DND-41 (cell line): ENCODE measurements around the gene P4HA2.

ENCODE experiments used
- ATAC-seq: fragments of 200-7000 bp; cut with Tn5 transposase; 3 replicates; pipeline ENCODE4 v1.9.1; 2021; ENCODE audit warnings: low read depth; ENCODE audit not compliant: insufficient read depth
- DNase-seq: peaks from one replicate; pipeline ENCODE4 v3.0.0-alpha.2; 2020
- H2AFZ ChIP-seq: 2 replicates; pipeline ENCODE4 v1.6.0; 2012; ENCODE audit warnings: low read depth, low read length
- H3K27ac ChIP-seq: 2 replicates; pipeline ENCODE4 v1.5.1; 2012; ENCODE audit warnings: low read length, inconsistent platforms
- H3K27me3 ChIP-seq: fragments of 200-600 bp; sonication (generic); 2 replicates; pipeline ENCODE4 v1.6.0; 2012; ENCODE audit warnings: low read length, mild to moderate bottlenecking, inconsistent platforms; ENCODE audit not compliant: insufficient read depth, poor library complexity
- H3K36me3 ChIP-seq: 2 replicates; pipeline ENCODE4 v1.5.1; 2012; ENCODE audit warnings: low read length, inconsistent platforms; ENCODE audit not compliant: insufficient read depth
- H3K4me1 ChIP-seq: 2 replicates; pipeline ENCODE4 v1.5.1; 2012; ENCODE audit warnings: mild to moderate bottlenecking, low read length; ENCODE audit not compliant: insufficient read depth
- H3K4me2 ChIP-seq: 2 replicates; pipeline ENCODE4 v1.6.0; 2012; ENCODE audit warnings: mild to moderate bottlenecking, moderate library complexity, low read length, inconsistent platforms; ENCODE audit not compliant: insufficient read depth
- H3K4me3 ChIP-seq, 2 experiments: fragments of 200-600 bp in 1 of 2; shearing (Covaris generic) in 1 of 2; 2 replicates each; pipeline ENCODE4 v1.5.1; 2012 to 2016; ENCODE audit warnings: inconsistent platforms in 2 of 2, low read length in 2 of 2, mild to moderate bottlenecking in 2 of 2, low read depth in 1 of 2, moderate library complexity in 1 of 2
- H3K79me2 ChIP-seq: 2 replicates; pipeline ENCODE4 v1.6.0; 2012; ENCODE audit warnings: low read length, inconsistent platforms; ENCODE audit not compliant: insufficient read depth
- H3K9ac ChIP-seq: 2 replicates; pipeline ENCODE4 v1.6.0; 2012; ENCODE audit warnings: low read depth, mild to moderate bottlenecking, inconsistent platforms, low read length, moderate library complexity
- H3K9me3 ChIP-seq: 2 replicates; pipeline ENCODE4 v1.5.1; 2012; ENCODE audit warnings: low read length, moderate library complexity, mild to moderate bottlenecking, inconsistent platforms; ENCODE audit not compliant: insufficient read depth, severe bottlenecking
- H4K20me1 ChIP-seq: 2 replicates; pipeline ENCODE4 v1.6.0; 2012; ENCODE audit warnings: low read length; ENCODE audit not compliant: insufficient read depth
- EZH2 ChIP-seq: IDR thresholded peaks from 3 replicates; pipeline ENCODE4 v1.6.1; 2012; ENCODE audit warnings: borderline replicate concordance, low read depth, mild to moderate bottlenecking, moderate library complexity, low read length, inconsistent platforms; ENCODE audit not compliant: severe bottlenecking
- TF ChIP-seq, protein P1 (sequence below): IDR thresholded peaks from 2 replicates; pipeline ENCODE4 v1.5.1; 2012; ENCODE audit warnings: borderline replicate concordance, low read length, moderate library complexity, mild to moderate bottlenecking; ENCODE audit not compliant: poor library complexity, severe bottlenecking; ENCODE audit errors: extremely low read depth

The P4HA2 gene

GRCh38 chr5:132269635-132270334 is 42.1 kb upstream of the P4HA2 start:
- no peak overlapping the region for H3K9ac ChIP-seq
- H3K4me1 ChIP-seq, result 0 out of 2 replicates have a peak, but pooled peaks cover 6% of the 10 kb centered on the region
- no peaks in the 10 kb centered on the region for H3K36me3 ChIP-seq
- H3K79me2 ChIP-seq, result no peaks in the 10 kb centered on the region
- ATAC-seq, result no peak
- H3K4me2 ChIP-seq, result no peak overlapping the region
- no peak overlapping the region for H3K27ac ChIP-seq
- TF ChIP-seq, protein P1, sequence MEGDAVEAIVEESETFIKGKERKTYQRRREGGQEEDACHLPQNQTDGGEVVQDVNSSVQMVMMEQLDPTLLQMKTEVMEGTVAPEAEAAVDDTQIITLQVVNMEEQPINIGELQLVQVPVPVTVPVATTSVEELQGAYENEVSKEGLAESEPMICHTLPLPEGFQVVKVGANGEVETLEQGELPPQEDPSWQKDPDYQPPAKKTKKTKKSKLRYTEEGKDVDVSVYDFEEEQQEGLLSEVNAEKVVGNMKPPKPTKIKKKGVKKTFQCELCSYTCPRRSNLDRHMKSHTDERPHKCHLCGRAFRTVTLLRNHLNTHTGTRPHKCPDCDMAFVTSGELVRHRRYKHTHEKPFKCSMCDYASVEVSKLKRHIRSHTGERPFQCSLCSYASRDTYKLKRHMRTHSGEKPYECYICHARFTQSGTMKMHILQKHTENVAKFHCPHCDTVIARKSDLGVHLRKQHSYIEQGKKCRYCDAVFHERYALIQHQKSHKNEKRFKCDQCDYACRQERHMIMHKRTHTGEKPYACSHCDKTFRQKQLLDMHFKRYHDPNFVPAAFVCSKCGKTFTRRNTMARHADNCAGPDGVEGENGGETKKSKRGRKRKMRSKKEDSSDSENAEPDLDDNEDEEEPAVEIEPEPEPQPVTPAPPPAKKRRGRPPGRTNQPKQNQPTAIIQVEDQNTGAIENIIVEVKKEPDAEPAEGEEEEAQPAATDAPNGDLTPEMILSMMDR, result no peak
- no peak for TF ChIP-seq EZH2
- no peak for DNase-seq
- H3K9me3 ChIP-seq, result no peaks in the 10 kb centered on the region
- H3K4me3 ChIP-seq, result no peak overlapping the region
- no peak overlapping the region for H2AFZ ChIP-seq
- H4K20me1 ChIP-seq, result no peaks in the 10 kb centered on the region
- H3K27me3 ChIP-seq, result no peaks in the 10 kb centered on the region

DNA sequence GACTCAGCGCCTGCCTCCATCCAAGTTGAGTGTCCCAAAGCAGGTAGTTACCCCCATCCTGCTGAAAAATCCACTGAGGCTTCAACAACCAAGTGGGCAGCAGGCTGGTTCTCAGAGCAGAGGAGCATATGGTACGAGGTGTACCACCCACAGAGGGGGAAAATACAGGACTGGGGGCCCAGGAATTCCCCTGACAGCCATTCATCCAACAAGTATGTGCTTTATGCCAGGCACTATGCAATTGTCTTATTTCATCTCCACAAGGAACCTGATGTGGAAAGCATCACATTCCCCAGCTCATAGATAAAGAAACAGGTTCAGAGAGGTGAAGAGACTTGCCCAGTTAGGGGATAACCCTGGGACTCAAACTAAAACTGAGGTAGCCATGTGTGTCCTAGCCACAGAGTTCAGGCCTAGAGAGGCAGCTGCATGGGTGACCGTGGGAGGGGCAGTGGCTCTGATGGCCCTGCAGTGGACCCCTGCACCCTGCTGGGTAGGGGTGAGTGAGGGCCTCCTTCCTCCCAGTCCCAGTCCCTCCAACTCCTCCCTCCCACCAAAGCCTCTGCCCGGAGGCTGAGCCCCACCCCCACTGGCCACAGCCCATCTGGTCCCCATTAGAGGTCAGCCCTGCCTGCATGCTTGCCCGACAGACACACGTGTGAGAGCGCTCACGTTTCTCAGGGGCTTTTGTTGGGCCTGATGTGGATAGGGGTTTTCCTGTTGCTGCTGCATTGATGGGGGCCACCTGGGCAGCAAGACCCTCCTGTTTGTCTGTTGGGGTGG is 41.3 kb upstream of the P4HA2 start:
- Histone ChIP-seq H3K27me3 (no peaks in the 10 kb centered on the region), H2AFZ (no peak overlapping the region), H3K4me2 (no peak overlapping the region), H3K4me3 (no peak overlapping the region), H3K9ac (no peak overlapping the region), H3K4me1 (0 out of 2 replicates have a peak, but pooled peaks cover 6% of the 10 kb centered on the region), H3K9me3 (no peaks in the 10 kb centered on the region), H3K27ac (no peak overlapping the region), H3K79me2 (no peaks in the 10 kb centered on the region), H4K20me1 (no peaks in the 10 kb centered on the region), H3K36me3 (no peaks in the 10 kb centered on the region)
- TF ChIP-seq EZH2, result no peak
- TF ChIP-seq, protein P1, result no peak
- ATAC-seq (no peak), DNase-seq (no peak)

DNA sequence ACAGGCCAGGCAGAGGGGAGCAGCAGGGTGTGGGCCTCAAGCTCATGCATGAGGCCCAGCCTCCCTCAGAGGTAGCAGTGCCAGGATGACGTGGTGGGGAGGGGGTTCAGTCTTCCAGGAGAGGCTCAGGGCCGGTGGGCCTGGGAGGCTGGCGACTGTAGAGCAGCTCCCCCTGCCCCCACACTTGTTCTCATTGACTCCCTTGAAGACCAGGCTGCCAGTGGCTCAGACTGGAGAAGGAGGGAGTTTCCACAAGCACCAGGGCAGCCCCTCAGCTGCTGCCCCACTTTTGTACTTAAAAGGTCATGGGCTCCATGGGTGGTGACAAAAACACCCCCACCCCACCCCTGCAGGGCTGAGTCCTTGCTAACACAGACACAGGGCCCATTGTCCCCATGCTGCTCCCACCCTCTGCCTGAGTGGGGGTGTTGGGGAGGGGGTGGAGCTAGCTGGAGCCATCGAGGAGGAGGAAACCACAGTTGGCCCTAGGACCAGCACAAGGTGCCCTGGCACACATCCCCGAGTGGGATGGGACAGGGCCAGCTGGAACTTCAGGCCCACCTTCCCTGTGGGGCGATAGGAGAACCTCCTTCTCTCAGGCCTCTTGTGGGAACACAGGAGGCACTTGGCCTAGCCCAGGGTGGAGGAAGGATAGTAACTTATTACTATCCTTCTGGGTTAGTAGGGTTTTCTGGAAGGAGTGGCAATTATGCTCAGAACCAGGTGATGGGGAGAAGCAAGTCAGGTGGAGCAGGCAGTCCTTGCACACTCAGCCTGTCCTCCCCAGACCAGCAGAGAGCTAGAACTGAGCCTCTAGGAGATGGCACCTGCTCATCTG is 40.5 kb upstream of the P4HA2 start:
- H3K4me2 ChIP-seq, result no peak overlapping the region
- 0 out of 2 replicates have a peak, but pooled peaks cover 6% of the 10 kb centered on the region for H3K4me1 ChIP-seq
- no peaks in the 10 kb centered on the region for H3K27me3 ChIP-seq
- H3K9ac ChIP-seq, result no peak overlapping the region
- no peaks in the 10 kb centered on the region for H4K20me1 ChIP-seq
- H3K36me3 ChIP-seq, result no peaks in the 10 kb centered on the region
- no peak overlapping the region for H3K4me3 ChIP-seq
- H2AFZ ChIP-seq, result no peak overlapping the region
- ATAC-seq, result no peak
- H3K27ac ChIP-seq, result no peak overlapping the region
- no peaks in the 10 kb centered on the region for H3K9me3 ChIP-seq
- TF ChIP-seq, protein P1, result no peak
- no peak for TF ChIP-seq EZH2
- no peaks in the 10 kb centered on the region for H3K79me2 ChIP-seq
- DNase-seq, result no peak
